GM18873 (cell line): Measurements from ENCODE around the gene UHRF1.
"Not testable (repeated sequence)": the region's sequence is repeated elsewhere in the genome, so short reads cannot be mapped to it uniquely, and the experiment has no call there.

ENCODE experiments used
- ATAC-seq: cut with Tn5 transposase; IDR thresholded peaks from one replicate; pipeline ENCODE4 v1.9.1; 2021; ENCODE audit warnings: mild to moderate bottlenecking, moderate library complexity, moderate number of reproducible peaks; ENCODE audit not compliant: unreplicated experiment, low FRiP score

The UHRF1 gene

GRCh38 chr19:4969772-4970531 is 60.7 kb downstream of the UHRF1 start:
- no peak for ATAC-seq

- no peak for ATAC-seq
These were observed 61.5 kb downstream of the UHRF1 start for GRCh38 chr19:4970558-4971423.

- ATAC-seq, result no peak
These were observed 62.1 kb downstream of the UHRF1 start for GRCh38 chr19:4971424-4971793.

GRCh38 chr19:4971816-4972495 is 62.7 kb downstream of the UHRF1 start:
- ATAC-seq, result no peak

- ATAC-seq, result no peak
These were observed 63.4 kb downstream of the UHRF1 start for GRCh38 chr19:4972509-4973230.

GRCh38 chr19:4974880-4975469 is 65.7 kb downstream of the UHRF1 start:
- ATAC-seq, result no peak

- not testable (repeated sequence) for ATAC-seq
These were observed 66.3 kb downstream of the UHRF1 start for GRCh38 chr19:4975601-4976000.

- ATAC-seq, result no peak
These were observed 67.3 kb downstream of the UHRF1 start for GRCh38 chr19:4976401-4977298.

GRCh38 chr19:4977299-4978174 is 68.2 kb downstream of the UHRF1 start:
- no peak for ATAC-seq

- no peak for ATAC-seq
These were observed 70.0 kb downstream of the UHRF1 start for GRCh38 chr19:4979211-4979807.

- no peak for ATAC-seq
These were observed 70.8 kb downstream of the UHRF1 start for GRCh38 chr19:4980067-4980466.

- no peak for ATAC-seq
These were observed 71.8 kb downstream of the UHRF1 start for GRCh38 chr19:4980838-4981680.

- no peak for ATAC-seq
These were observed 72.3 kb downstream of the UHRF1 start for GRCh38 chr19:4981681-4981958.

- ATAC-seq, result no peak
These were observed 74.2 kb downstream of the UHRF1 start for GRCh38 chr19:4983346-4984105.

GRCh38 chr19:4984106-4984380 is 74.7 kb downstream of the UHRF1 start:
- no peak for ATAC-seq

- no peak for ATAC-seq
These were observed 75.2 kb downstream of the UHRF1 start for GRCh38 chr19:4984438-4984990.
